Measurements from ENCODE around the gene ZFP42. TPM values are rescaled to one million over a fixed set of nuclear protein-coding genes. Genes with fewer than 3 reads are reported as not detected.

Gene ZFP42
- total and polyA plus RNA-seq, 2 of the 8 experiments (the other 6 are each of a cell fraction or from before 2014, with no cell fraction given), result 69.4 to 188 TPM

GRCh38 chr4:187965726-187966125 lies 29.8 kb upstream of the ZFP42 start (continued):
- TF ChIP-seq, protein P1, sequence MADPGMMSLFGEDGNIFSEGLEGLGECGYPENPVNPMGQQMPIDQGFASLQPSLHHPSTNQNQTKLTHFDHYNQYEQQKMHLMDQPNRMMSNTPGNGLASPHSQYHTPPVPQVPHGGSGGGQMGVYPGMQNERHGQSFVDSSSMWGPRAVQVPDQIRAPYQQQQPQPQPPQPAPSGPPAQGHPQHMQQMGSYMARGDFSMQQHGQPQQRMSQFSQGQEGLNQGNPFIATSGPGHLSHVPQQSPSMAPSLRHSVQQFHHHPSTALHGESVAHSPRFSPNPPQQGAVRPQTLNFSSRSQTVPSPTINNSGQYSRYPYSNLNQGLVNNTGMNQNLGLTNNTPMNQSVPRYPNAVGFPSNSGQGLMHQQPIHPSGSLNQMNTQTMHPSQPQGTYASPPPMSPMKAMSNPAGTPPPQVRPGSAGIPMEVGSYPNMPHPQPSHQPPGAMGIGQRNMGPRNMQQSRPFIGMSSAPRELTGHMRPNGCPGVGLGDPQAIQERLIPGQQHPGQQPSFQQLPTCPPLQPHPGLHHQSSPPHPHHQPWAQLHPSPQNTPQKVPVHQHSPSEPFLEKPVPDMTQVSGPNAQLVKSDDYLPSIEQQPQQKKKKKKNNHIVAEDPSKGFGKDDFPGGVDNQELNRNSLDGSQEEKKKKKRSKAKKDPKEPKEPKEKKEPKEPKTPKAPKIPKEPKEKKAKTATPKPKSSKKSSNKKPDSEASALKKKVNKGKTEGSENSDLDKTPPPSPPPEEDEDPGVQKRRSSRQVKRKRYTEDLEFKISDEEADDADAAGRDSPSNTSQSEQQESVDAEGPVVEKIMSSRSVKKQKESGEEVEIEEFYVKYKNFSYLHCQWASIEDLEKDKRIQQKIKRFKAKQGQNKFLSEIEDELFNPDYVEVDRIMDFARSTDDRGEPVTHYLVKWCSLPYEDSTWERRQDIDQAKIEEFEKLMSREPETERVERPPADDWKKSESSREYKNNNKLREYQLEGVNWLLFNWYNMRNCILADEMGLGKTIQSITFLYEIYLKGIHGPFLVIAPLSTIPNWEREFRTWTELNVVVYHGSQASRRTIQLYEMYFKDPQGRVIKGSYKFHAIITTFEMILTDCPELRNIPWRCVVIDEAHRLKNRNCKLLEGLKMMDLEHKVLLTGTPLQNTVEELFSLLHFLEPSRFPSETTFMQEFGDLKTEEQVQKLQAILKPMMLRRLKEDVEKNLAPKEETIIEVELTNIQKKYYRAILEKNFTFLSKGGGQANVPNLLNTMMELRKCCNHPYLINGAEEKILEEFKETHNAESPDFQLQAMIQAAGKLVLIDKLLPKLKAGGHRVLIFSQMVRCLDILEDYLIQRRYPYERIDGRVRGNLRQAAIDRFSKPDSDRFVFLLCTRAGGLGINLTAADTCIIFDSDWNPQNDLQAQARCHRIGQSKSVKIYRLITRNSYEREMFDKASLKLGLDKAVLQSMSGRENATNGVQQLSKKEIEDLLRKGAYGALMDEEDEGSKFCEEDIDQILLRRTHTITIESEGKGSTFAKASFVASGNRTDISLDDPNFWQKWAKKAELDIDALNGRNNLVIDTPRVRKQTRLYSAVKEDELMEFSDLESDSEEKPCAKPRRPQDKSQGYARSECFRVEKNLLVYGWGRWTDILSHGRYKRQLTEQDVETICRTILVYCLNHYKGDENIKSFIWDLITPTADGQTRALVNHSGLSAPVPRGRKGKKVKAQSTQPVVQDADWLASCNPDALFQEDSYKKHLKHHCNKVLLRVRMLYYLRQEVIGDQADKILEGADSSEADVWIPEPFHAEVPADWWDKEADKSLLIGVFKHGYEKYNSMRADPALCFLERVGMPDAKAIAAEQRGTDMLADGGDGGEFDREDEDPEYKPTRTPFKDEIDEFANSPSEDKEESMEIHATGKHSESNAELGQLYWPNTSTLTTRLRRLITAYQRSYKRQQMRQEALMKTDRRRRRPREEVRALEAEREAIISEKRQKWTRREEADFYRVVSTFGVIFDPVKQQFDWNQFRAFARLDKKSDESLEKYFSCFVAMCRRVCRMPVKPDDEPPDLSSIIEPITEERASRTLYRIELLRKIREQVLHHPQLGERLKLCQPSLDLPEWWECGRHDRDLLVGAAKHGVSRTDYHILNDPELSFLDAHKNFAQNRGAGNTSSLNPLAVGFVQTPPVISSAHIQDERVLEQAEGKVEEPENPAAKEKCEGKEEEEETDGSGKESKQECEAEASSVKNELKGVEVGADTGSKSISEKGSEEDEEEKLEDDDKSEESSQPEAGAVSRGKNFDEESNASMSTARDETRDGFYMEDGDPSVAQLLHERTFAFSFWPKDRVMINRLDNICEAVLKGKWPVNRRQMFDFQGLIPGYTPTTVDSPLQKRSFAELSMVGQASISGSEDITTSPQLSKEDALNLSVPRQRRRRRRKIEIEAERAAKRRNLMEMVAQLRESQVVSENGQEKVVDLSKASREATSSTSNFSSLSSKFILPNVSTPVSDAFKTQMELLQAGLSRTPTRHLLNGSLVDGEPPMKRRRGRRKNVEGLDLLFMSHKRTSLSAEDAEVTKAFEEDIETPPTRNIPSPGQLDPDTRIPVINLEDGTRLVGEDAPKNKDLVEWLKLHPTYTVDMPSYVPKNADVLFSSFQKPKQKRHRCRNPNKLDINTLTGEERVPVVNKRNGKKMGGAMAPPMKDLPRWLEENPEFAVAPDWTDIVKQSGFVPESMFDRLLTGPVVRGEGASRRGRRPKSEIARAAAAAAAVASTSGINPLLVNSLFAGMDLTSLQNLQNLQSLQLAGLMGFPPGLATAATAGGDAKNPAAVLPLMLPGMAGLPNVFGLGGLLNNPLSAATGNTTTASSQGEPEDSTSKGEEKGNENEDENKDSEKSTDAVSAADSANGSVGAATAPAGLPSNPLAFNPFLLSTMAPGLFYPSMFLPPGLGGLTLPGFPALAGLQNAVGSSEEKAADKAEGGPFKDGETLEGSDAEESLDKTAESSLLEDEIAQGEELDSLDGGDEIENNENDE (IDR thresholded peaks at IDR 0.05; ENCODE audit: insufficient replicate concordance, low read length), result no peak
- TF ChIP-seq, protein P2, sequence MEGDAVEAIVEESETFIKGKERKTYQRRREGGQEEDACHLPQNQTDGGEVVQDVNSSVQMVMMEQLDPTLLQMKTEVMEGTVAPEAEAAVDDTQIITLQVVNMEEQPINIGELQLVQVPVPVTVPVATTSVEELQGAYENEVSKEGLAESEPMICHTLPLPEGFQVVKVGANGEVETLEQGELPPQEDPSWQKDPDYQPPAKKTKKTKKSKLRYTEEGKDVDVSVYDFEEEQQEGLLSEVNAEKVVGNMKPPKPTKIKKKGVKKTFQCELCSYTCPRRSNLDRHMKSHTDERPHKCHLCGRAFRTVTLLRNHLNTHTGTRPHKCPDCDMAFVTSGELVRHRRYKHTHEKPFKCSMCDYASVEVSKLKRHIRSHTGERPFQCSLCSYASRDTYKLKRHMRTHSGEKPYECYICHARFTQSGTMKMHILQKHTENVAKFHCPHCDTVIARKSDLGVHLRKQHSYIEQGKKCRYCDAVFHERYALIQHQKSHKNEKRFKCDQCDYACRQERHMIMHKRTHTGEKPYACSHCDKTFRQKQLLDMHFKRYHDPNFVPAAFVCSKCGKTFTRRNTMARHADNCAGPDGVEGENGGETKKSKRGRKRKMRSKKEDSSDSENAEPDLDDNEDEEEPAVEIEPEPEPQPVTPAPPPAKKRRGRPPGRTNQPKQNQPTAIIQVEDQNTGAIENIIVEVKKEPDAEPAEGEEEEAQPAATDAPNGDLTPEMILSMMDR (IDR thresholded peaks at IDR 0.05; ENCODE audit: control extremely low read depth in 1 of 3, insufficient read depth in 1 of 3, low read depth in 1 of 3, low read length in 3 of 3), result no peak
- TF ChIP-seq SP2 (IDR thresholded peaks at IDR 0.05; ENCODE audit: low read length) (no peak), POU5F1 (IDR thresholded peaks at IDR 0.05; ENCODE audit: low read depth, low read length) (no peak), HDAC2 (IDR thresholded peaks at IDR 0.05; ENCODE audit: borderline replicate concordance in 1 of 2, low read depth in 2 of 2, low read length in 2 of 2) (no peak), SAP30 (IDR thresholded peaks at IDR 0.05; ENCODE audit: insufficient read depth, insufficient replicate concordance, low read length) (no peak), KDM5A (IDR thresholded peaks at IDR 0.05; ENCODE audit: low read length) (no peak), RBBP5 (IDR thresholded peaks at IDR 0.05; ENCODE audit: borderline replicate concordance, low read depth, low read length) (no peak)
